ENCODE results near the gene NEK2.

NEK2 gene

GRCh38 chr1:211713231-211713630, 37.8 kb upstream of the NEK2 start:
- Histone ChIP-seq H3K79me2 (ENCODE audit: insufficient read depth, low read length) (no peaks in the 10 kb centered on the region), H3F3A (ENCODE audit: low read depth) (no peaks in the 10 kb centered on the region), H3K4me3 (ENCODE audit: low read length, poor library complexity, severe bottlenecking) (no peak overlapping the region), H3K4me2 (ENCODE audit: low read depth, low read length, poor library complexity, severe bottlenecking) (no peak overlapping the region), H2AFZ (ENCODE audit: low read length) (no peak overlapping the region), H3K4me1 (ENCODE audit: insufficient read depth, low read length, poor library complexity, severe bottlenecking) (peaks cover 6% of the 10 kb centered on the region), H4K20me1 (ENCODE audit: insufficient read depth, low read length, poor library complexity, severe bottlenecking) (no peaks in the 10 kb centered on the region), H3K9me3 (ENCODE audit: insufficient read depth, low read depth, low read length) (no peaks in the 10 kb centered on the region), H3K9ac (ENCODE audit: low read depth, low read length, poor library complexity, severe bottlenecking) (no peak overlapping the region), H3K9me2 (replicated peaks; ENCODE audit: low read depth, low read length) (no peaks in the 10 kb centered on the region), H3K27me3 (ENCODE audit: insufficient read depth, low read length, poor library complexity, severe bottlenecking) (no peaks in the 10 kb centered on the region), H3K36me3 (ENCODE audit: insufficient read depth, low read length) (no peaks in the 10 kb centered on the region)
- no peak for TF ChIP-seq EZH2phosphoT487 (IDR thresholded peaks at IDR 0.05; ENCODE audit: borderline replicate concordance)
- no peak for TF ChIP-seq CTCF (conservative IDR thresholded peaks at IDR 0.05; ENCODE audit: low read length)

- TF ChIP-seq EZH2phosphoT487 (IDR thresholded peaks at IDR 0.05; ENCODE audit: borderline replicate concordance) = no peak
- Histone ChIP-seq H3K9me3 (ENCODE audit: insufficient read depth, low read depth, low read length) (no peaks in the 10 kb centered on the region), H3K9ac (ENCODE audit: low read depth, low read length, poor library complexity, severe bottlenecking) (no peak overlapping the region), H3F3A (ENCODE audit: low read depth) (no peaks in the 10 kb centered on the region), H3K4me1 (ENCODE audit: insufficient read depth, low read length, poor library complexity, severe bottlenecking) (peaks cover 6% of the 10 kb centered on the region), H3K4me2 (ENCODE audit: low read depth, low read length, poor library complexity, severe bottlenecking) (no peak overlapping the region), H3K4me3 (ENCODE audit: low read length, poor library complexity, severe bottlenecking) (no peak overlapping the region), H3K27me3 (ENCODE audit: insufficient read depth, low read length, poor library complexity, severe bottlenecking) (no peaks in the 10 kb centered on the region), H3K79me2 (ENCODE audit: insufficient read depth, low read length) (no peaks in the 10 kb centered on the region), H3K9me2 (replicated peaks; ENCODE audit: low read depth, low read length) (no peaks in the 10 kb centered on the region), H3K36me3 (ENCODE audit: insufficient read depth, low read length) (no peaks in the 10 kb centered on the region), H4K20me1 (ENCODE audit: insufficient read depth, low read length, poor library complexity, severe bottlenecking) (no peaks in the 10 kb centered on the region), H2AFZ (ENCODE audit: low read length) (no peak overlapping the region)
Observed at GRCh38 chr1:211711315-211711705, 35.9 kb upstream of the NEK2 start.

- no peaks in the 10 kb centered on the region for H3K79me2 ChIP-seq (ENCODE audit: insufficient read depth, low read length)
- H2AFZ ChIP-seq (ENCODE audit: low read length) = no peak overlapping the region
- no peaks in the 10 kb centered on the region for H3K9me2 ChIP-seq (replicated peaks; ENCODE audit: low read depth, low read length)
- no peak overlapping the region for H3K4me3 ChIP-seq (ENCODE audit: low read length, poor library complexity, severe bottlenecking)
- no peaks in the 10 kb centered on the region for H3K36me3 ChIP-seq (ENCODE audit: insufficient read depth, low read length)
- no peaks in the 10 kb centered on the region for H4K20me1 ChIP-seq (ENCODE audit: insufficient read depth, low read length, poor library complexity, severe bottlenecking)
- H3K9ac ChIP-seq (ENCODE audit: low read depth, low read length, poor library complexity, severe bottlenecking) = no peak overlapping the region
- no peaks in the 10 kb centered on the region for H3F3A ChIP-seq (ENCODE audit: low read depth)
- peaks cover 3% of the 10 kb centered on the region for H3K4me1 ChIP-seq (ENCODE audit: insufficient read depth, low read length, poor library complexity, severe bottlenecking)
- H3K9me3 ChIP-seq (ENCODE audit: insufficient read depth, low read depth, low read length) = no peaks in the 10 kb centered on the region
- TF ChIP-seq EZH2phosphoT487 (IDR thresholded peaks at IDR 0.05; ENCODE audit: borderline replicate concordance) = no peak
- no peaks in the 10 kb centered on the region for H3K27me3 ChIP-seq (ENCODE audit: insufficient read depth, low read length, poor library complexity, severe bottlenecking)
- H3K4me2 ChIP-seq (ENCODE audit: low read depth, low read length, poor library complexity, severe bottlenecking) = no peak overlapping the region
Observed at GRCh38 chr1:211710566-211711314, 35.3 kb upstream of the NEK2 start.

- no peaks in the 10 kb centered on the region for H3K9me3 ChIP-seq (ENCODE audit: insufficient read depth, low read depth, low read length)
- no peak overlapping the region for H3K4me2 ChIP-seq (ENCODE audit: low read depth, low read length, poor library complexity, severe bottlenecking)
- no peak overlapping the region for H2AFZ ChIP-seq (ENCODE audit: low read length)
- H3F3A ChIP-seq (ENCODE audit: low read depth) = no peaks in the 10 kb centered on the region
- H3K9me2 ChIP-seq (replicated peaks; ENCODE audit: low read depth, low read length) = no peaks in the 10 kb centered on the region
- H3K4me1 ChIP-seq (ENCODE audit: insufficient read depth, low read length, poor library complexity, severe bottlenecking) = no peaks in the 10 kb centered on the region
- H3K27me3 ChIP-seq (ENCODE audit: insufficient read depth, low read length, poor library complexity, severe bottlenecking) = no peaks in the 10 kb centered on the region
- H4K20me1 ChIP-seq (ENCODE audit: insufficient read depth, low read length, poor library complexity, severe bottlenecking) = no peaks in the 10 kb centered on the region
- TF ChIP-seq CTCF (conservative IDR thresholded peaks at IDR 0.05; ENCODE audit: low read length) = no peak
- TF ChIP-seq EZH2phosphoT487 (IDR thresholded peaks at IDR 0.05; ENCODE audit: borderline replicate concordance) = no peak
- H3K79me2 ChIP-seq (ENCODE audit: insufficient read depth, low read length) = no peaks in the 10 kb centered on the region
- no peaks in the 10 kb centered on the region for H3K36me3 ChIP-seq (ENCODE audit: insufficient read depth, low read length)
- no peak overlapping the region for H3K9ac ChIP-seq (ENCODE audit: low read depth, low read length, poor library complexity, severe bottlenecking)
- H3K4me3 ChIP-seq (ENCODE audit: low read length, poor library complexity, severe bottlenecking) = no peak overlapping the region
Observed at GRCh38 chr1:211708926-211709325, 33.5 kb upstream of the NEK2 start.
